Right atrium auricular region (tissue), 2 donors: ENCODE measurements around the gene FNIP2. TPM values are rescaled to one million over a fixed set of nuclear protein-coding genes. Genes with fewer than 3 reads are reported as not detected.
A peak's percentile ranks its signal among the peaks of the same experiment; 100 is the strongest.

Experiments
- DNase-seq: peaks from one replicate; pipeline ENCODE4 v3.0.0-alpha.2; 2019; ENCODE audit warnings: low spot score
- H3K27ac ChIP-seq, 2 donors: fragments of 200-600 bp; sonication (generic); 1 replicate in 1 of 2; 2 replicates in 1 of 2; pipeline ENCODE4 v1.5.1; 2016 to 2019
- H3K27me3 ChIP-seq, 2 donors: fragments of 200-600 bp; sonication (generic); one replicate each; pipeline versions ENCODE4 v1.5.1 to v1.6.0; 2017 to 2019
- H3K36me3 ChIP-seq: fragments of 200-600 bp; sonication (generic); one replicate; pipeline ENCODE4 v1.5.1; 2016
- H3K4me1 ChIP-seq, 2 donors: fragments of 200-600 bp; sonication (generic); one replicate each; pipeline versions ENCODE4 v1.5.1 to v1.6.0; 2017 to 2019
- H3K4me3 ChIP-seq, 2 donors: fragments of 200-600 bp; sonication (generic); 1 replicate in 1 of 2; 2 replicates in 1 of 2; pipeline ENCODE4 v1.5.1; 2017 to 2019; ENCODE audit warnings: mild to moderate bottlenecking in 1 of 2, moderate library complexity in 1 of 2
- H3K9me3 ChIP-seq, 2 donors: fragments of 200-600 bp; sonication (generic); one replicate each; pipeline ENCODE4 v1.5.1; 2019
- total RNA-seq, 2 donors: library from RNA; depleted of rRNA; stranded (reverse); fragments of >200 nt; gene quantifications; one replicate each; pipeline ENCODE4 v1.1.0, GENCODE V29; 2016
- TF ChIP-seq, protein P1 (sequence below), 2 donors: fragments of 200-600 bp; sonication (generic); IDR thresholded peaks; one replicate each; pipeline ENCODE4 v1.5.1; 2019; ENCODE audit warnings: antibody characterized with exemption in 2 of 2

Gene FNIP2
- total RNA-seq, 2 donors from 2014 or later, result 38.3 to 42.4 TPM

DNA sequence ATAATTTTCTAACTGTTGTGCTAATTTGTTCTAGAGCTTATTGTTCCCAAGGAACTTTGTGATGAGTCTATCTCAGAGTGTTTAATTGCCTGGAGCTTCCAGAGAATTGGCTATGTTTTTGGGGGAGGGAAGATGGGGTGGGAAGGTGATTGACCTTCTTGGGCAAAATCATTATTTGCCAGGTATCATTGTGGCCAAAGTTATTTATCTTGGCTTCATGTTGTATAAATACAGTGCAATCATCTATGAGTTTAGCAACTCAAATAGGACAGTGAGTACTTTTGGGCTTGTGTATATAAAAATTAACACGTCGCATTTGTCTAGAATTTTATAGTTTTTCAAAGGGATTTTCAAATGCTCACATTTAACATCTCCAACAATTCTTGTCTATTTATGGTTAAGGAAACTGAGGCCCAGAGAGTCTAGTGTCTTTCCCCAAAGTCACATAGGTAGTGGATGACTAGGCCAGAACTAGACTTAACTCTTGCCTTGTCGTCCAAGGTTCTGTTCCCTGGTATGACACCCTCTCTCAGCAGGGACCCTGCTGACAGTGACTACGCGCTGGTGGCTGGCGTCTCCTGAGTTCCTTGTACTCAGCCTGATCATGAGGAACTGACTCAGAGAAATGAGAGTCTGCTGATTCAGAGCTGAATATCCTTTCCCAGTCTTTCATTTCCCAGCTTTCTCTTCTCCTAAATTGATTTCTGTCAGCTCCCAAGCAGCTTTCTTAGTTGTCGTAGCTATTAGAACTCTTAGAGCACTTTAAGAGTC is 27.7 kb downstream of the FNIP2 start:
- Histone ChIP-seq H3K36me3 (no peaks in the 10 kb centered on the region), H3K4me1 (peaks cover 0 to 44% of the 10 kb centered on the region in 2 donors), H3K27ac (no peak overlapping the region), H3K27me3 (no peaks in the 10 kb centered on the region), H3K4me3 (no peak overlapping the region), H3K9me3 (no peaks in the 10 kb centered on the region)
- TF ChIP-seq, protein P1, sequence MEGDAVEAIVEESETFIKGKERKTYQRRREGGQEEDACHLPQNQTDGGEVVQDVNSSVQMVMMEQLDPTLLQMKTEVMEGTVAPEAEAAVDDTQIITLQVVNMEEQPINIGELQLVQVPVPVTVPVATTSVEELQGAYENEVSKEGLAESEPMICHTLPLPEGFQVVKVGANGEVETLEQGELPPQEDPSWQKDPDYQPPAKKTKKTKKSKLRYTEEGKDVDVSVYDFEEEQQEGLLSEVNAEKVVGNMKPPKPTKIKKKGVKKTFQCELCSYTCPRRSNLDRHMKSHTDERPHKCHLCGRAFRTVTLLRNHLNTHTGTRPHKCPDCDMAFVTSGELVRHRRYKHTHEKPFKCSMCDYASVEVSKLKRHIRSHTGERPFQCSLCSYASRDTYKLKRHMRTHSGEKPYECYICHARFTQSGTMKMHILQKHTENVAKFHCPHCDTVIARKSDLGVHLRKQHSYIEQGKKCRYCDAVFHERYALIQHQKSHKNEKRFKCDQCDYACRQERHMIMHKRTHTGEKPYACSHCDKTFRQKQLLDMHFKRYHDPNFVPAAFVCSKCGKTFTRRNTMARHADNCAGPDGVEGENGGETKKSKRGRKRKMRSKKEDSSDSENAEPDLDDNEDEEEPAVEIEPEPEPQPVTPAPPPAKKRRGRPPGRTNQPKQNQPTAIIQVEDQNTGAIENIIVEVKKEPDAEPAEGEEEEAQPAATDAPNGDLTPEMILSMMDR (IDR thresholded peaks at IDR 0.05), result no peak
- DNase-seq, result no peak

GRCh38 chr4:158798062-158798461 is 29.2 kb downstream of the FNIP2 start:
- Histone ChIP-seq H3K36me3 (no peaks in the 10 kb centered on the region), H3K27ac (no peak overlapping the region), H3K9me3 (no peaks in the 10 kb centered on the region), H3K4me3 (no peak overlapping the region), H3K4me1 (peaks cover 0 to 34% of the 10 kb centered on the region in 2 donors), H3K27me3 (no peaks in the 10 kb centered on the region)
- TF ChIP-seq, protein P1 (IDR thresholded peaks at IDR 0.05), result no peak
- no peak for DNase-seq

DNA sequence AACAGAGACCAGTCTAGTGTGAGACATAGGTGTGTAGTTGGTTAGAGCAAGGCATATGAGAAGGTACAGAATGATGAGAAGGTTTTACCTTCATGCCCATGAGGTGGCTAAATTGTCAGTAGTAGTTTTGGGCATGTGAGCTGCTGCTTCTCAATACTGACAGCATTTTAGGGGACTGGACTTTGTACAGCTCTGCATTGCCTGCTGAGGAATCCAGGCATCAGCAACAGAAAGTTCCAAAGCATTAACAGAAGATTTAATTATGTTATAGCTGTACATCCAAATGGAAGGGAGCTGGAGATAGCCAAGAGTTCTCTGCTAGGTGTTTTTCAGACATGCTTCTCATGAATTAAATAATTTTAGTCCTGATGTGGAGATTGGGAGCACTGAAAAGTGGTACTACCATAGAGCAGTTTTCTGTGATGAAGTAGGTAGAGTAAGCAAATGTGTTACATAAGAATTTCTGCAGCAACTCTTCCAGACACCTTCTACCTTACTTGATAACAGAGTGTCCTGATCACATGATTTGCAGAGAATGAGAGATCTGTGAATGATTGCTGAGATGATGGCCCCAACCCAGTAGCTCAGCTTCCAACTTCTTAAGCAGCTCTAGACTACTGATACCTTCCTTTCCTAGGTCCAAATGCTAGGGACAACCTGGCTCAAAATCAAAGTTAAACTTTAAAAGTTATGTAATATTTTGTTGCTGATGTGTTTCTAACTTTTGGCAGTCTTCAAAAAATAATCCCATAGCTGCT is 30.4 kb downstream of the FNIP2 start:
- H3K4me3 ChIP-seq, result no peak overlapping the region
- no peaks in the 10 kb centered on the region for H3K9me3 ChIP-seq
- no peak overlapping the region for H3K27ac ChIP-seq
- H3K27me3 ChIP-seq, result no peaks in the 10 kb centered on the region
- DNase-seq, result no peak
- TF ChIP-seq, protein P1 (IDR thresholded peaks at IDR 0.05), result no peak
- peaks cover 0 to 38% of the 10 kb centered on the region in 2 donors for H3K4me1 ChIP-seq
- H3K36me3 ChIP-seq, result no peaks in the 10 kb centered on the region

DNA sequence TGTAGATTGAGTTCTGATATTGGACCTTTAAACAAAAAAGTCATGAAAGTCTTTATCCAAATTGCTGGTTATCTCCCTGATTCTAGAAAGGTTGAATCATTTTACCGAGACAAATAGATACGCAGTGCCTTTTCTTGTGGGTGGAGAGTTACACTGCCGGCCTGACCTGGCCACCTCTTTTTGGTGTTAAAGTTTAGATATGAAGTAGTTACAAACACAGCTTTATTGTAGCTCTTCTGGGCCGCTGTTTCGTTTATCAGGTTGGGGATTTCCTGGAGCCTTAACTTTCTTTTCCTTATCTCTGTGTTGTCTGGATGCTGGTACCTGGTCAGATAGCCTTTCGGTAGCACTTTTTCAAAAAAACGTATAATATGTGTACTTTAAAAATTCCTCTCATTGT is 31.0 kb downstream of the FNIP2 start:
- no peak overlapping the region for H3K4me3 ChIP-seq
- no peak overlapping the region for H3K27ac ChIP-seq
- no peaks in the 10 kb centered on the region for H3K27me3 ChIP-seq
- TF ChIP-seq, protein P1 (IDR thresholded peaks at IDR 0.05), result no peak
- H3K9me3 ChIP-seq, result no peaks in the 10 kb centered on the region
- H3K36me3 ChIP-seq, result no peaks in the 10 kb centered on the region
- DNase-seq, result no peak
- H3K4me1 ChIP-seq, result peaks cover 0 to 39% of the 10 kb centered on the region in 2 donors

GRCh38 chr4:158801066-158801465 is 32.2 kb downstream of the FNIP2 start:
- H3K9me3 ChIP-seq, result no peaks in the 10 kb centered on the region
- peak overlapping the region; percentile 51 to 55 for H3K27ac ChIP-seq
- peaks cover 0 to 51% of the 10 kb centered on the region in 2 donors for H3K4me1 ChIP-seq
- no peaks in the 10 kb centered on the region for H3K36me3 ChIP-seq
- no peak overlapping the region for H3K4me3 ChIP-seq
- H3K27me3 ChIP-seq, result no peaks in the 10 kb centered on the region
- no peak for DNase-seq
- TF ChIP-seq, protein P1 (IDR thresholded peaks at IDR 0.05), result no peak
